ENCODE measurements around the gene NAGK.
A peak's percentile ranks its signal among the peaks of the same experiment; 100 is the strongest.

NAGK gene

DNA sequence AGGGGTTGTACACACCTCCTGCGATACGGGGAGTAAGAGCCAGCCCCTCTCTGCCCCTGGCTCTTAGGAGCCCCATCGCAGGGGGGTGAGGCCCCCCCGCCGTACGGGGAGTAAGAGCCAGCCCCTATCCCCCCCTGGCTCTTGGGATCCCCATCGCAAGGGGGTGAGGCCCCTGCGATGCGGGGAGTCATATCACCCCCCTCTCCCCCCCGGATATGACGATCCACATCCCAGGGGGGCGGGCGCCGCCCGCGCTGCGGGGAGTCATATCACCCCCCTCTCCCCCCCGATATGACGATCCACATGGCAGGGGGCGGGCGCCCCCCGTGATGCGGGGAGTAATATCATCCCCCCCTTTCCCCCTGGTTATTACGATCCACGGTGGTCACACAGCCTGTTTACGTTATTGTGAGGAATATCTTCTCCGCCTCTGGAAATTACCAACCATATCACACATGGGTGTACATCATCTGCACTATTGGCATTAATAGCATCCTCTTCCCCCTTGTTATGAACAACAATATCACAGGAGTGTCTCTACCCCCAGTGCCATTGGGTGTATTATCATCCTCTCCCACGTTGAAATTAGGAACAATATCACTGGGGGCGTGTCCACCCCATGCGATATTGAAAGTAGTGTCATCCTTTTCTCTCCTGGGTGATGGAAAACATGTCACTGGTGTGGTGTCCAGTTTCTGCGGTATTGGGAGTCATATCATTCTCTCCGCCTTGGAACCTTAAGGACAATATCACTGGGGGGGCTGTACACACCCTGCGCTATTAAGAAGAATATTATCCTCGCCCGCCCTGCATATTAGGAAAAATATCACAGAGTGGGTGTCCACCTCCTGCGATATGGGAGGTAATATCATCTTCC, 24.7 kb upstream of the NAGK start:
- H3K4me3 ChIP-seq (replicated peaks; ENCODE audit: insufficient read depth, low read length): no peak overlapping the region
- TF ChIP-seq, protein P1, sequence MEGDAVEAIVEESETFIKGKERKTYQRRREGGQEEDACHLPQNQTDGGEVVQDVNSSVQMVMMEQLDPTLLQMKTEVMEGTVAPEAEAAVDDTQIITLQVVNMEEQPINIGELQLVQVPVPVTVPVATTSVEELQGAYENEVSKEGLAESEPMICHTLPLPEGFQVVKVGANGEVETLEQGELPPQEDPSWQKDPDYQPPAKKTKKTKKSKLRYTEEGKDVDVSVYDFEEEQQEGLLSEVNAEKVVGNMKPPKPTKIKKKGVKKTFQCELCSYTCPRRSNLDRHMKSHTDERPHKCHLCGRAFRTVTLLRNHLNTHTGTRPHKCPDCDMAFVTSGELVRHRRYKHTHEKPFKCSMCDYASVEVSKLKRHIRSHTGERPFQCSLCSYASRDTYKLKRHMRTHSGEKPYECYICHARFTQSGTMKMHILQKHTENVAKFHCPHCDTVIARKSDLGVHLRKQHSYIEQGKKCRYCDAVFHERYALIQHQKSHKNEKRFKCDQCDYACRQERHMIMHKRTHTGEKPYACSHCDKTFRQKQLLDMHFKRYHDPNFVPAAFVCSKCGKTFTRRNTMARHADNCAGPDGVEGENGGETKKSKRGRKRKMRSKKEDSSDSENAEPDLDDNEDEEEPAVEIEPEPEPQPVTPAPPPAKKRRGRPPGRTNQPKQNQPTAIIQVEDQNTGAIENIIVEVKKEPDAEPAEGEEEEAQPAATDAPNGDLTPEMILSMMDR (IDR thresholded peaks at IDR 0.05; ENCODE audit: insufficient read depth, low read length): no peak
- TF ChIP-seq, protein P2, sequence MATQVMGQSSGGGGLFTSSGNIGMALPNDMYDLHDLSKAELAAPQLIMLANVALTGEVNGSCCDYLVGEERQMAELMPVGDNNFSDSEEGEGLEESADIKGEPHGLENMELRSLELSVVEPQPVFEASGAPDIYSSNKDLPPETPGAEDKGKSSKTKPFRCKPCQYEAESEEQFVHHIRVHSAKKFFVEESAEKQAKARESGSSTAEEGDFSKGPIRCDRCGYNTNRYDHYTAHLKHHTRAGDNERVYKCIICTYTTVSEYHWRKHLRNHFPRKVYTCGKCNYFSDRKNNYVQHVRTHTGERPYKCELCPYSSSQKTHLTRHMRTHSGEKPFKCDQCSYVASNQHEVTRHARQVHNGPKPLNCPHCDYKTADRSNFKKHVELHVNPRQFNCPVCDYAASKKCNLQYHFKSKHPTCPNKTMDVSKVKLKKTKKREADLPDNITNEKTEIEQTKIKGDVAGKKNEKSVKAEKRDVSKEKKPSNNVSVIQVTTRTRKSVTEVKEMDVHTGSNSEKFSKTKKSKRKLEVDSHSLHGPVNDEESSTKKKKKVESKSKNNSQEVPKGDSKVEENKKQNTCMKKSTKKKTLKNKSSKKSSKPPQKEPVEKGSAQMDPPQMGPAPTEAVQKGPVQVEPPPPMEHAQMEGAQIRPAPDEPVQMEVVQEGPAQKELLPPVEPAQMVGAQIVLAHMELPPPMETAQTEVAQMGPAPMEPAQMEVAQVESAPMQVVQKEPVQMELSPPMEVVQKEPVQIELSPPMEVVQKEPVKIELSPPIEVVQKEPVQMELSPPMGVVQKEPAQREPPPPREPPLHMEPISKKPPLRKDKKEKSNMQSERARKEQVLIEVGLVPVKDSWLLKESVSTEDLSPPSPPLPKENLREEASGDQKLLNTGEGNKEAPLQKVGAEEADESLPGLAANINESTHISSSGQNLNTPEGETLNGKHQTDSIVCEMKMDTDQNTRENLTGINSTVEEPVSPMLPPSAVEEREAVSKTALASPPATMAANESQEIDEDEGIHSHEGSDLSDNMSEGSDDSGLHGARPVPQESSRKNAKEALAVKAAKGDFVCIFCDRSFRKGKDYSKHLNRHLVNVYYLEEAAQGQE (IDR thresholded peaks at IDR 0.05; ENCODE audit: insufficient replicate concordance, low read depth): no peak
- no peak for TF ChIP-seq SPI1 (IDR thresholded peaks at IDR 0.05; ENCODE audit: borderline replicate concordance, low read depth)
- no peak for TF ChIP-seq POLR2AphosphoS5 (IDR thresholded peaks at IDR 0.05; ENCODE audit: low read depth)
- no peak overlapping the region for H3K27ac ChIP-seq (replicated peaks)
- no peak for DNase-seq (ENCODE audit: low read depth in 1 of 2, low spot score in 1 of 2)
- H3K27me3 ChIP-seq (ENCODE audit: insufficient read depth, poor library complexity, severe bottlenecking): no peaks in the 10 kb centered on the region

DNA sequence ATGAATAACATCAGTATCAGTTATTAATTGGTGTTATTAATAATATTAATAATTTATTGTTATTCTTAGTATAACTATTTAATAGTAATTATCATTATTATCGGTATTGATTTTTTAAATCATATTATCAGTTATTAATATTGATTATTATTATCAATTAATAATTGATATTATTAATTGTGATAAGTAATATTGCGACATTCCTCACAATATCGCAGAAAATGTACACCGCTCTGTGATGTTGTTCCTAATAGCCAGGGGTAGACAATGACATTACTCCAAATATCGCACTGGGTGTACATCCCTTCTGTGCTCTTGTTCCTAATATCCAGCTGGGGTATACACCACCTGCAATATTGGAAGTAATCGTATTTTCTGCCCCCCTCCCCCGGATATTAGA, 23.3 kb upstream of the NAGK start:
- TF ChIP-seq, protein P2 (IDR thresholded peaks at IDR 0.05; ENCODE audit: insufficient replicate concordance, low read depth): no peak
- no peak for TF ChIP-seq SPI1 (IDR thresholded peaks at IDR 0.05; ENCODE audit: borderline replicate concordance, low read depth)
- TF ChIP-seq, protein P1 (IDR thresholded peaks at IDR 0.05; ENCODE audit: insufficient read depth, low read length): no peak
- TF ChIP-seq POLR2AphosphoS5 (IDR thresholded peaks at IDR 0.05; ENCODE audit: low read depth): no peak
- TF ChIP-seq GABPA (IDR thresholded peaks at IDR 0.05; ENCODE audit: low read depth): no peak
- H3K27ac ChIP-seq (replicated peaks): no peak overlapping the region

DNA sequence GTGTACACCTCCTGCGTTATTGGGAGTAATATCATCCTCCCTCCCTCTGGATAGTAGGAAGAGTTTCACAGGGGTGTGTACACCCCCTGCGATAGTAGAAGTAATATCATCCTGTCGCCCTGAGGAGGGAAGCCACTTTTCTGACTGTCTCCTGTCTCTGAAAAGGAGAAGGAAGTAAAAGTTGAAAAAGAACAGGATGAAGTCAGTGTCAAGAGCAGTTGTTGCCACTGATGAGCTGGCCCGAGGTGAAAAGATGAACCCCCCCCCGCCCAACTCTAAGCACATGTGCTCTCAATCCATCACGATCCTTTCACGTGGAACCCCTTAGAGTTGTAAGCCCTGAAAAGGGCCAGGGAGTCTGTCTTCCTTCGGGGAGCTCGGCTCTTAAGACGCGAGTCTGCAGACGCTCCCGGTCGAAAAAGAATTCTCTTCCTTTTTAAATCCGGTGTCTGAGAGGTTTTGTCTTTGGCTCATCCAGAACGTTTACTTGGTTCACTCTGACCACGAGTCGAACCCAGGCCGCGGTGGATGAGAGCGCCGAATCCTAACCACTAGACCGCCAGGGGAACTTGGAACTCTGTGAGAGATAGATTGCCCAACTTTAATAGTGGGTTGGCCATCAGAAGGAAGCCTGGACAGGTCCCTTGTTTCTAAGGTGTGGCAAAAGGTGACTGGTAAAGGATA, 22.4 kb upstream of the NAGK start:
- H3K27ac ChIP-seq (replicated peaks): no peak overlapping the region; the same call in 1 of the 2 replicates
- H3K27me3 ChIP-seq (ENCODE audit: insufficient read depth, poor library complexity, severe bottlenecking): no peaks in the 10 kb centered on the region
- H3K4me3 ChIP-seq (replicated peaks; ENCODE audit: insufficient read depth, low read length): peak overlapping the region; percentile 11; the same call in 1 of the 2 replicates
- TF ChIP-seq GABPA (IDR thresholded peaks at IDR 0.05; ENCODE audit: low read depth) (no peak), POLR2AphosphoS5 (IDR thresholded peaks at IDR 0.05; ENCODE audit: low read depth) (no peak), SPI1 (IDR thresholded peaks at IDR 0.05; ENCODE audit: borderline replicate concordance, low read depth) (no peak)
- TF ChIP-seq, protein P1 (IDR thresholded peaks at IDR 0.05; ENCODE audit: insufficient read depth, low read length): no peak
- TF ChIP-seq, protein P2 (IDR thresholded peaks at IDR 0.05; ENCODE audit: insufficient replicate concordance, low read depth): no peak
- DNase-seq (ENCODE audit: low read depth in 1 of 2, low spot score in 1 of 2): peak; percentile 41 to 60

More for the DNA sequence above, 23.3 kb upstream of the NAGK start:
- no peak for DNase-seq (ENCODE audit: low read depth in 1 of 2, low spot score in 1 of 2)
- Histone ChIP-seq H3K27me3 (ENCODE audit: insufficient read depth, poor library complexity, severe bottlenecking) (no peaks in the 10 kb centered on the region), H3K4me3 (replicated peaks; ENCODE audit: insufficient read depth, low read length) (no peak overlapping the region)

Data from HL-60 (cell line).